ENCODE measurements around the gene NHLH2. TPM values are rescaled to one million over a fixed set of nuclear protein-coding genes. Genes with fewer than 3 reads are reported as not detected.

NHLH2 gene
- total RNA-seq, 4 donors from 2014 or later = 0.21 TPM; not detected in 3

DNA sequence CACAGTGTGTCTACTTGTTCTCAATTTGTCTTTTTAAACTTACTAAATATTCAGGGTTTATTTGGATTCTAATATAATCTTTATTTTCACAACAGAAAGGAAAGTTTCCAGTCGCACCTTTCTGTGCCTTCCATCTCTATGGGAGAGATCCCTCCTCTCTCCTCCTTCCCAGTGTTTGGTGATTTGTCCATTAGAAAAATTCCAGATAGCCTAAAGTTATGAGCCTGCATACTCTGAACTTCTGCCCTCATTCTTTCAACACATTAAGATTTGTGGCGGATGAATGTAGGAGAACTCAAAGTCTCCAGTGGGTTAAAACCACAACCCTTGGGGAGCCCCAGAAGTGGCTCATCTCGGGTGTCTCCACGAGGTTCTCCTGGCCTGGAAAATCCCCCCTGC is 3.6 kb downstream of the NHLH2 start:
- no peak for DNase-seq (ENCODE audit: low spot score in 2 of 2)
- H3K9me3 ChIP-seq = no peaks in the 10 kb centered on the region
- no peak for TF ChIP-seq POLR2A (IDR thresholded peaks at IDR 0.05)
- TF ChIP-seq, protein P1, sequence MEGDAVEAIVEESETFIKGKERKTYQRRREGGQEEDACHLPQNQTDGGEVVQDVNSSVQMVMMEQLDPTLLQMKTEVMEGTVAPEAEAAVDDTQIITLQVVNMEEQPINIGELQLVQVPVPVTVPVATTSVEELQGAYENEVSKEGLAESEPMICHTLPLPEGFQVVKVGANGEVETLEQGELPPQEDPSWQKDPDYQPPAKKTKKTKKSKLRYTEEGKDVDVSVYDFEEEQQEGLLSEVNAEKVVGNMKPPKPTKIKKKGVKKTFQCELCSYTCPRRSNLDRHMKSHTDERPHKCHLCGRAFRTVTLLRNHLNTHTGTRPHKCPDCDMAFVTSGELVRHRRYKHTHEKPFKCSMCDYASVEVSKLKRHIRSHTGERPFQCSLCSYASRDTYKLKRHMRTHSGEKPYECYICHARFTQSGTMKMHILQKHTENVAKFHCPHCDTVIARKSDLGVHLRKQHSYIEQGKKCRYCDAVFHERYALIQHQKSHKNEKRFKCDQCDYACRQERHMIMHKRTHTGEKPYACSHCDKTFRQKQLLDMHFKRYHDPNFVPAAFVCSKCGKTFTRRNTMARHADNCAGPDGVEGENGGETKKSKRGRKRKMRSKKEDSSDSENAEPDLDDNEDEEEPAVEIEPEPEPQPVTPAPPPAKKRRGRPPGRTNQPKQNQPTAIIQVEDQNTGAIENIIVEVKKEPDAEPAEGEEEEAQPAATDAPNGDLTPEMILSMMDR (IDR thresholded peaks at IDR 0.05) = no peak
- no peak for TF ChIP-seq EP300 (IDR thresholded peaks at IDR 0.05)
- peaks cover 0 to 24% (median 18%) of the 10 kb centered on the region in 4 donors for H3K4me1 ChIP-seq
- H3K4me3 ChIP-seq = no peak overlapping the region
- H3K27ac ChIP-seq = no peak overlapping the region
- no peaks in the 10 kb centered on the region for H3K36me3 ChIP-seq
- H3K27me3 ChIP-seq = peaks cover 0 to 88% of the 10 kb centered on the region in 2 donors
- 26 to 33% methylated on average over 4 of the region's 4 CpGs for WGBS, 2 donors

DNA sequence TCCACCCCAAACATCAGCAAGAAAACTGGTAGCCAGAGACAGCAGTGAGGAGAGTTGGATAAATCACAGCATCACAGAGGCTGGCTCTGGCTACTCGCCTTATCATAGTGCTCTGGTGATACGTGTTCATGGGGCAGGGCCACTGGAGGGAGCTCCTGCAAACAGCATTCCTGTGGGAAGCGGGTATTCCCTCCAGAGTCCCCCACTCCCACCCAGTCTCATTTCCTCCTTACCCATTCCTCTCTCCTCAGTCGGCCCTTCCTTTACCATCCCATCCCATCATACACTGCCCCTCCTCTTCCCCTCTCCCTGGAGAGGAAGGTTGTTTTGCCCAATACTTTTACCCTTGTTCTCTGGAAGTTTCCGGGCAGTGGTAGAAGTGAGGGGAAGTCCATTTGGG is 7.1 kb downstream of the NHLH2 start:
- H3K27me3 ChIP-seq = peaks cover 0 to 62% of the 10 kb centered on the region in 2 donors
- peaks cover 0 to 18% (median 8%) of the 10 kb centered on the region in 4 donors for H3K4me1 ChIP-seq
- no peak overlapping the region for H3K4me3 ChIP-seq
- no peak for DNase-seq (ENCODE audit: low spot score in 2 of 2)
- no peaks in the 10 kb centered on the region for H3K9me3 ChIP-seq
- TF ChIP-seq, protein P1 (IDR thresholded peaks at IDR 0.05) = no peak
- 62 to 65% methylated on average over 5 of the region's 5 CpGs for WGBS, 2 donors
- H3K27ac ChIP-seq = no peak overlapping the region
- H3K36me3 ChIP-seq = no peaks in the 10 kb centered on the region

DNA sequence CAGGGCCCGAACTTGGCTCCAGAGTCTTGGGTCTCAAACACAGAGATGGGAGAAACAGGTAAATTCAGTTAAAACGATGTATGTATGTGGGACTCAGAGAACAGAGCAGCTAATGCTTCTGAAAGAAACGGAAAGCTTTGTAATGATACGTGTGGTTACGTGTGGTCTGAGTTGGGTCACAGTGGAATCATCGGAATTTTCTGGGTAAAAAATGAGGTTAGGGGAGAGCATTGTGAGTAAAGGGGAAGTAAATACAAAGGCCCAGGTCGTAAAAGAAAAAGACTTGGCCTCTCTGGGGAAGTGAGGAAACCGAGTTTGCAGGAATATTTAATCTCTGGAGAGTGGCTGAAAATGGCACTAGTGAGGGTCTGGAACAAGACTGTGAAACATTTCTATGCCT is 8.3 kb downstream of the NHLH2 start:
- H3K4me3 ChIP-seq = no peak overlapping the region
- WGBS, 2 donors = 74 to 81% methylated on average over 8 of the region's 8 CpGs
- no peak overlapping the region for H3K27ac ChIP-seq
- no peaks in the 10 kb centered on the region for H3K9me3 ChIP-seq
- peaks cover 0 to 57% of the 10 kb centered on the region in 2 donors for H3K27me3 ChIP-seq
- DNase-seq (ENCODE audit: low spot score in 2 of 2) = no peak
- H3K36me3 ChIP-seq = no peaks in the 10 kb centered on the region
- H3K4me1 ChIP-seq = peaks cover 0 to 17% (median 0%) of the 10 kb centered on the region in 4 donors
- TF ChIP-seq EP300 (IDR thresholded peaks at IDR 0.05) (no peak), POLR2A (IDR thresholded peaks at IDR 0.05) (no peak)
- TF ChIP-seq, protein P1 (IDR thresholded peaks at IDR 0.05) = no peak

DNA sequence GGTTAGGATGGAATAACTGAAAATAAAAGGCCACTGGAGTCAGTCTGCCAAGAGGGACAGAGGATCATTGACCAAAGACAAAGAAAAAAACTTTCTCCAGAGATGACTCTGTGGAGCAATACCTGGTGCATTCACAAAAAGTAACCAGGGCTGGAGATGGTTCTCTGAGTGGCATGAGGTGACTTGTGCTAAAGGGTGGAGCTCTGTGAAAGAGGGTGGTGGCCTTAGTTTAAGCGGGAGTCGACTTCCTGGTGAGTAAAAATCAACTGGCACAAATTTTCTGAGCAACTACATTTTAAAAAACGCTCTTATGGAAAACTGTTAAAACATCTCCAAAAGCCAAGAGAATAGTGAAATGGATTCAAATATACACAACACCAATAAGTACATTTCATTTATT is 10.0 kb downstream of the NHLH2 start:
- H3K4me1 ChIP-seq = peaks cover 0 to 15% (median 0%) of the 10 kb centered on the region in 4 donors
- no peak for DNase-seq (ENCODE audit: low spot score in 2 of 2)
- no peak overlapping the region for H3K27ac ChIP-seq
- TF ChIP-seq EP300 (IDR thresholded peaks at IDR 0.05) = no peak
- TF ChIP-seq, protein P1 (IDR thresholded peaks at IDR 0.05) = no peak
- H3K36me3 ChIP-seq = no peaks in the 10 kb centered on the region
- H3K9me3 ChIP-seq = no peaks in the 10 kb centered on the region
- 81 to 83% methylated on average over 3 of the region's 3 CpGs for WGBS, 2 donors
- H3K27me3 ChIP-seq = peaks cover 0 to 40% of the 10 kb centered on the region in 2 donors
- no peak overlapping the region for H3K4me3 ChIP-seq

- Histone ChIP-seq H3K4me1 (peaks cover 0 to 15% (median 0%) of the 10 kb centered on the region in 4 donors), H3K4me3 (no peak overlapping the region), H3K27me3 (peaks cover 0 to 30% of the 10 kb centered on the region in 2 donors), H3K36me3 (no peaks in the 10 kb centered on the region), H3K27ac (no peak overlapping the region), H3K9me3 (no peaks in the 10 kb centered on the region)
- TF ChIP-seq POLR2A (IDR thresholded peaks at IDR 0.05) = no peak
- TF ChIP-seq, protein P1 (IDR thresholded peaks at IDR 0.05) = no peak
- no peak for TF ChIP-seq EP300 (IDR thresholded peaks at IDR 0.05)
- no peak for DNase-seq (ENCODE audit: low spot score in 2 of 2)
- 94 to 95% methylated on average over 3 of the region's 3 CpGs for WGBS, 2 donors
These were observed 11.0 kb downstream of the NHLH2 start for GRCh38 chr1:115829947-115830346.
